Stimulated activated memory B cell treated with anti-CD40 and anti-IgM and Interleukin-4, amounts not matched to agents 10 μg/mL and 1 μg/mL and 100 μg/mL, for 72 hours (primary cell): Measurements from ENCODE around the gene CFTR.
A peak's percentile ranks its signal among the peaks of the same experiment; 100 is the strongest.

Experiments
- ATAC-seq: fragments of 150-1000 bp; cut with Tn5 transposase; 2 replicates; pipeline ENCODE4 v1.10.0; 2021
- H3K27ac Mint-ChIP-seq: one replicate; pipeline ENCODE4 v1.8.0; 2022; ENCODE audit warnings: mild to moderate bottlenecking, mixed read lengths
- H3K27me3 Mint-ChIP-seq: one replicate; pipeline ENCODE4 v1.8.0; 2022; ENCODE audit warnings: mixed read lengths
- H3K36me3 Mint-ChIP-seq: one replicate; pipeline ENCODE4 v1.8.0; 2022; ENCODE audit warnings: mixed read lengths
- H3K4me1 Mint-ChIP-seq: one replicate; pipeline ENCODE4 v1.8.0; 2022; ENCODE audit warnings: mixed read lengths
- H3K4me3 Mint-ChIP-seq: one replicate; pipeline ENCODE4 v1.8.0; 2022; ENCODE audit warnings: mild to moderate bottlenecking, moderate library complexity, mixed read lengths
- H3K9me3 Mint-ChIP-seq: one replicate; pipeline ENCODE4 v1.8.0; 2022; ENCODE audit warnings: mixed read lengths

CFTR gene

DNA sequence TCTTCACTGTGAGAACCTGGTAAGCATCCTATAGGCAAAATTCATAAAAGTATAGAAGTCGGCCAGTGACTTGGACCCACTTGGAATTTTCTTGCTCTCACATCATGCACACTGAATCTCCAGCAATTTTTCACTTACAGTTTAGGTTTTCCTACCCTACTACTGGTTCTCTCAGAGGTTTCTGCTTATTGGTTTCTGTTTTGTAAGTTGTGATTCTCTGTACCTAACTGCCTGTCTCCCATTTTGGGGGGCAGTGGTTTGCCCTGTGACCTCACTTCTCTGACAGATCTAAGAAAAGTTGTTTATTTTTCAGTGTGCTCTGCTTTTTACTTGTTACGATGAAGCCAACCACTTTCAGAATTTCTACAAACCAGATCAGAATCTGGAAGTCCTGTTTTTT lies 158.1 kb downstream of the CFTR start:
- Mint-ChIP-seq H3K36me3 (no peaks in the 10 kb centered on the region), H3K4me3 (no peak overlapping the region), H3K4me1 (no peaks in the 10 kb centered on the region), H3K27me3 (no peaks in the 10 kb centered on the region), H3K9me3 (no peaks in the 10 kb centered on the region), H3K27ac (no peak overlapping the region)
- no peak for ATAC-seq

DNA sequence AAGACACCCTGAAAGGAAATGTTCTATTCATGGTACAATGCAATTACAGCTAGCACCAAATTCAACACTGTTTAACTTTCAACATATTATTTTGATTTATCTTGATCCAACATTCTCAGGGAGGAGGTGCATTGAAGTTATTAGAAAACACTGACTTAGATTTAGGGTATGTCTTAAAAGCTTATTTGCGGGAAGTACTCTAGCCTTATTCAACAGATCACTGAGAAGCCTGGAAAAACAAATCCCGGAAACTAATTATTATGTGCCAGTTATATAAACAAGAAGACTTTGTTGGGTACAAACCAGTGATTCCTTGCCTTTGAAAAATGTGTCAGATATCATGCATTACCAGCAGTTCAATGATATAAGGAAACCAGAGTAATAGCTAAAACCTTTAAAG lies 160.1 kb downstream of the CFTR start:
- Mint-ChIP-seq H3K9me3 (no peaks in the 10 kb centered on the region), H3K36me3 (no peaks in the 10 kb centered on the region), H3K27me3 (no peaks in the 10 kb centered on the region)

DNA sequence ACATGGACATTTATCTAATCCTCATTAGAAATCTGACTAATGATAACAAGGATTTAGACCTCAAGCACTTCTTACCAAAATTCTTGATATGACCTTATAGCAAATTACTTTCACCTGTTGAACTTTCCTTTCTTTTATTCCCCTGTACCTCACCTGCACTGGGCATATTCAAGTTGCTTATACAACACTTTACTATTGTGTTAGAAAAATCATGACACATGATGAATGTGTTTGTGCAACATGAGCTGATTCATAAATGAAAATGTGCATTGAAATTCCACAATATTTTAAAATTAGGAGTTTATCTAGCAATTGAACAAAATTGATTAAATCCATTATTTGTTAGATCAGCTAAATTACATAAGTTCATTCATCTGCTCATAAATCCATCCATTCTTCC lies 160.6 kb downstream of the CFTR start:
- H3K4me1 Mint-ChIP-seq: no peaks in the 10 kb centered on the region
- no peak overlapping the region for H3K4me3 Mint-ChIP-seq
- H3K27me3 Mint-ChIP-seq: no peaks in the 10 kb centered on the region
- no peak overlapping the region for H3K27ac Mint-ChIP-seq
- H3K9me3 Mint-ChIP-seq: no peaks in the 10 kb centered on the region
- ATAC-seq: no peak
- H3K36me3 Mint-ChIP-seq: no peaks in the 10 kb centered on the region

More for the DNA sequence above, 160.1 kb downstream of the CFTR start:
- Mint-ChIP-seq H3K4me1 (no peaks in the 10 kb centered on the region), H3K27ac (no peak overlapping the region), H3K4me3 (no peak overlapping the region)
- ATAC-seq: no peak

DNA sequence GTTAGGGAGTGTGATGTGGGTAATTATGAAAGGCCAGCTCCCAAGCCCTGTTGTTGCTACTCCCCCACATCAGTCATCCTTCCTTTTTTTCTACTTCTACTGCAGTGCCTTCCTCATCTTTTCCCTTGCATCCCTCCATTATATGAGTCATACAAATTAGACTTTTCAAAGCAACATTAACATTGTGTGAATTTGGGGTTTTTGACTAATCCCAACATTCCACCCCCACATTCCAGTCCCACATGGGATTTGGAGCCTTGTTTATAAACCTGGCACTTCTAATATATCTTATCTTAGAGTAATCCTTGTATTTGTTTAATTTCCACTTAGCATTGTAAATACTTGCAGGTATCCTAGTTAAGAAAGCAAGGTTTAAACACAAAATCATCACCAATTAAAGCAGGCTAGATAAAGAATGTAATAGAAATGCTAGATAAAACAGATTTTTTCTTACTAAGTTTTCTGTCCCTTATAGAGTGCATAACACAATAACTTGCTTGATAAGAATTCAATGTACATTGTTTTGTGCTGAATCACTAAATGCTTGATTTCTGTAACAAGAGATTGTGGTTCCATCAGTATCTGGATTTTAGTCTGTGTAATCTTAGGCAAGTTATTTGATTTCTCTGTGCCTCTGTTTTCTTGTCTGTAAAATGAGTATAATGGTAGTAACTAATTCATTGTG lies 165.8 kb downstream of the CFTR start:
- H3K27me3 Mint-ChIP-seq: no peaks in the 10 kb centered on the region
- no peak for ATAC-seq

DNA sequence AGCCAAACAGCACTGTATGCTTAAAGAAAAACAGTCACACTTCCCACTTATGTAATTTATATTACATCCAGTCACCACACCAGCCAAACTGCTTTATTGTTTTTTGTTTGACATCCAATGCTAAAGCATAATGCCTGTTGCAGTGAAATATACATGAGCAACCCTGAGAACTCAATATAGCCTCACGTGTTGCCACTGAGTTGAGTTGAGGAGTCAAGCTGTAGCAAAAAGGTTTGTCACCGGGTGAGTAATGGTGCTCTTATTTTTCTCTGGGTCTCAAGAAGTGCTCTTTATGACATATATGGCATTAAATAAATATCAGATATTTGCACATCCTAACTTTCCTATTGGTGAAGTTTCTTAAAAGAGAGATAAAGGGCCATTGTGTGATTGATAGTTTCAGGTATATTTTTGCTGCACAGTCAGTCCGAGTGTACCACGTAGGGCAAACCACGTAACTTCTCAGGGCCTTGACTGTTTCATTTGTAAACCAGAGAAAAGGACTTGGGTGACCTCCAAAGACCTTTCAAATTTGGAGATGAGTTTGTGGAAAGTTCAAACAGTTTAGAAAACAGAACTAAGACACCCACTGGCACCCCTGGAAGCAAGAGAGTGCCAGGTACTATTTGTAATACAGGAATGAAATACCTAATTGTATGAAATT lies 168.5 kb downstream of the CFTR start:
- no peak overlapping the region for H3K27ac Mint-ChIP-seq
- no peaks in the 10 kb centered on the region for H3K36me3 Mint-ChIP-seq
- ATAC-seq: no peak
- peaks cover 8% of the 10 kb centered on the region for H3K9me3 Mint-ChIP-seq
- H3K27me3 Mint-ChIP-seq: no peaks in the 10 kb centered on the region
- H3K4me3 Mint-ChIP-seq: no peak overlapping the region
- H3K4me1 Mint-ChIP-seq: no peaks in the 10 kb centered on the region

More for the DNA sequence above, 165.8 kb downstream of the CFTR start:
- Mint-ChIP-seq H3K4me3 (no peak overlapping the region), H3K36me3 (no peaks in the 10 kb centered on the region), H3K9me3 (peaks cover 8% of the 10 kb centered on the region), H3K27ac (no peak overlapping the region), H3K4me1 (no peaks in the 10 kb centered on the region)

DNA sequence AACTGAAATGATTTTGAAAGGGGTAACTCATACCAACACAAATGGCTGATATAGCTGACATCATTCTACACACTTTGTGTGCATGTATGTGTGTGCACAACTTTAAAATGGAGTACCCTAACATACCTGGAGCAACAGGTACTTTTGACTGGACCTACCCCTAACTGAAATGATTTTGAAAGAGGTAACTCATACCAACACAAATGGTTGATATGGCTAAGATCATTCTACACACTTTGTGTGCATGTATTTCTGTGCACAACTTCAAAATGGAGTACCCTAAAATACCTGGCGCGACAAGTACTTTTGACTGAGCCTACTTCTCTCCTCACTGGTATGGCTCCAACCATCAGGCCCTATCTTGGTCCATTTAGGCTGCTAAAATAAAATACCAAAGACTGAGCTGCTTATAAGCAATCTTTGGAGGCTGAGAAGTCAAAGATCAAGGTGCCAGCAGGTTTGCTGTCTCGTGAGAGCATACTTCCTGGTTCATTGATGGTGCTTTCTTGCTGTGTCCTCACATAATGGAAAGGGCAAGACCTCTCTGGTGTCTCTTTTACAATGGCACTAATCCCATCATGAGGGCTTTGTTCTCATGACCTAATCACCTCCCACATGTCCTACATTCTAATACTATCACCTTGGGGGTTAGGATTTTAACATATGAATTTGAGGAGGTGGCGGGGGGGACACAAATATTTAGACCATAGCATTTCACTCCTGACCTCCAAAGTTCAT lies 173.3 kb downstream of the CFTR start:
- no peaks in the 10 kb centered on the region for H3K36me3 Mint-ChIP-seq
- peaks cover 4% of the 10 kb centered on the region for H3K9me3 Mint-ChIP-seq
- ATAC-seq: no peak
- no peaks in the 10 kb centered on the region for H3K27me3 Mint-ChIP-seq
- H3K27ac Mint-ChIP-seq: no peak overlapping the region
- H3K4me1 Mint-ChIP-seq: no peaks in the 10 kb centered on the region
- no peak overlapping the region for H3K4me3 Mint-ChIP-seq

DNA sequence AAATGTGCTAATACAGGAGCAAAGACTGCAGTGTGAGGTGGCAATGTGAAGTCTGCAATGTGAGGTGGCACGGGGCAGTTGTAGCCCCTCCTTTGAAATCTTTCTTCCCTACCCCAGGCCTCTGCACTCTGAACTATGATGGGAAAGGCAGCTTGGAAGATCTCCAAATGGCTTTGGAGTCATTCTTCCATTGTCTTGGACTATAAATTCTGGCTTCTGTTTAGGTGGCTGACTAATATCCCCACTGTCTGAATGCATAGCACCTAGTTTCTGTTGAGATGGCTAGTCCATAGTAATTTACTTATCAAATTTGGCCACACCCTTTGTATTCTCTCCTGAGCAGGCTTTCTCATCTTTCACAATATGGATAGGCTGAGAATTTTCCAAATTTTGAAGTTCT lies 175.0 kb downstream of the CFTR start:
- Mint-ChIP-seq H3K36me3 (no peaks in the 10 kb centered on the region), H3K27me3 (no peaks in the 10 kb centered on the region), H3K27ac (no peak overlapping the region), H3K4me1 (no peaks in the 10 kb centered on the region), H3K9me3 (peaks cover 2% of the 10 kb centered on the region), H3K4me3 (no peak overlapping the region)
- no peak for ATAC-seq

DNA sequence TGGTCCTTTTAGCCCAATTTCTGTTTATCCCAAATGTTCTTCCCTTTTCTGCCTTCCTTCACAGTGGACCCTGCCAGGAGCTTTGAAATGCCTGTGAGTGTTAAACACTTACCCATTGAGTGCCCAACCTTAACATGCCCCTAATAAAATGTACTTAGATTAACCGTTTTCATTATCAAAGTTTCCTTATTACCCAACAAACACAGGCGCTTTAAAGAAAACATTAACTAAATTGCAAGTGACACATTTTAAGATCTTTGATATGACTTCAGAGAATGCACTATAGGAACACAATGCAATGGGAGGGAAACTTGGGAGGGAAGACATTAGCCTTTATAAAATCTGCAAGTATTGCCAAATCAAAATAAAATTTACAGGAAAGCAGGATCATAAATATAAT lies 177.0 kb downstream of the CFTR start:
- no peak for ATAC-seq
- Mint-ChIP-seq H3K36me3 (no peaks in the 10 kb centered on the region), H3K9me3 (no peaks in the 10 kb centered on the region), H3K27me3 (no peaks in the 10 kb centered on the region), H3K27ac (no peak overlapping the region), H3K4me1 (no peaks in the 10 kb centered on the region), H3K4me3 (no peak overlapping the region)

DNA sequence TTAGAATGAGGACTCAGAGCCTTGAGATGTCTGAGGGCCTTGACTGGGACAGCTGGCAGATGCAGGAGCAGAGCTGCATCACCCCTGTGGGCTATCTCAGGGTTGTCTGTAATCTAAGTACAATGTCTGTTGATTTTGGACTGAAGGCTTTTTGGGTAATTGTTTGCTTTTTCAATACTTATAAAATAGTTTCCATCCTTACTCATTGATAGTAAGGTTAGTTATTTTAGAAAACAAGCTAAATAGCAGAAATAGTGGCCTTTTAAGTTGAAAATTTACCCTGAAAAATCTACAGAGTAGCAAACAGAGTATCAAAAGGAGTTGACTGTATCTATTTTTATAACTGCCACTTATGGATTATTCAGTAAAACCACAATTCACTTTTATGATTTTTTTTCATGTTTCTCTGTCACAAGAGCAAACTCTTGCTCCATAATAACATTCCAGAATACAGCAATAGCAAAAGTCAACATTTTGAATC lies 179.7 kb downstream of the CFTR start:
- Mint-ChIP-seq H3K4me3 (no peak overlapping the region), H3K4me1 (no peaks in the 10 kb centered on the region), H3K36me3 (no peaks in the 10 kb centered on the region), H3K27ac (no peak overlapping the region), H3K9me3 (no peaks in the 10 kb centered on the region), H3K27me3 (no peaks in the 10 kb centered on the region)
- no peak for ATAC-seq

DNA sequence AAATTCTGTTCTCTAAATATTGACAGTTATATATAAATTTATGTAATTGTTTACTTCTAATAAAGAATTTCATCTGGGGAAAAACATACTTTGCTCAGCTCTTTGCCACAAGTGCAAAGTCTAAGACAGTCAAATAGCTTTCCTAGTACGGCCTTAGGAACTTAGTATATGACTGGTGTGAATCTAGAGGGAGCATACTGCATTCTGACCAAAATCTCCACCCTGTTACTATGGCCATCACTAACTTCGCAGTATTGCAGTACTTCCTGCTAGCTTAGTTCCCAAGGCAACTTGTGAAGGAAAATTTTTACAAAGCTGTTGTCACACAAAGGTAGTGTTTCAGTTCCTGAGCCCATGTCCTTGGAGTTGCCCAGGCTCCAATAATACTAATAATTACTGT lies 181.5 kb downstream of the CFTR start:
- Mint-ChIP-seq H3K9me3 (no peaks in the 10 kb centered on the region), H3K4me1 (no peaks in the 10 kb centered on the region), H3K4me3 (no peak overlapping the region), H3K27ac (no peak overlapping the region), H3K36me3 (no peaks in the 10 kb centered on the region), H3K27me3 (no peaks in the 10 kb centered on the region)
- ATAC-seq: no peak

DNA sequence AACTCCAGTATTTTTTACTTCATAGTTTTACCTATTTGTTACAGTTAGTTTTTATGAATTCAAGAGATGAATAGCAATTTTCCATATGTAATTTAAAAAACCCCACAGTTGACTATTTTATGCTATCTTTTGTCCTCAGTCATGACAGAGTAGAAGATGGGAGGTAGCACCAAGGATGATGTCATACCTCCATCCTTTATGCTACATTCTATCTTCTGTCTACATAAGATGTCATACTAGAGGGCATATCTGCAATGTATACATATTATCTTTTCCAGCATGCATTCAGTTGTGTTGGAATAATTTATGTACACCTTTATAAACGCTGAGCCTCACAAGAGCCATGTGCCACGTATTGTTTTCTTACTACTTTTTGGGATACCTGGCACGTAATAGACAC lies 184.2 kb downstream of the CFTR start:
- Mint-ChIP-seq H3K4me3 (no peak overlapping the region), H3K27ac (no peak overlapping the region), H3K4me1 (no peaks in the 10 kb centered on the region), H3K36me3 (no peaks in the 10 kb centered on the region), H3K27me3 (no peaks in the 10 kb centered on the region), H3K9me3 (no peaks in the 10 kb centered on the region)
- ATAC-seq: no peak

DNA sequence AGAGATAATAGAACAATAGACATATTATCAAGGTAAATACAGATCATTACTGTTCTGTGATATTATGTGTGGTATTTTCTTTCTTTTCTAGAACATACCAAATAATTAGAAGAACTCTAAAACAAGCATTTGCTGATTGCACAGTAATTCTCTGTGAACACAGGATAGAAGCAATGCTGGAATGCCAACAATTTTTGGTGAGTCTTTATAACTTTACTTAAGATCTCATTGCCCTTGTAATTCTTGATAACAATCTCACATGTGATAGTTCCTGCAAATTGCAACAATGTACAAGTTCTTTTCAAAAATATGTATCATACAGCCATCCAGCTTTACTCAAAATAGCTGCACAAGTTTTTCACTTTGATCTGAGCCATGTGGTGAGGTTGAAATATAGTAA lies 185.5 kb downstream of the CFTR start:
- H3K9me3 Mint-ChIP-seq: no peaks in the 10 kb centered on the region
- no peak for ATAC-seq

DNA sequence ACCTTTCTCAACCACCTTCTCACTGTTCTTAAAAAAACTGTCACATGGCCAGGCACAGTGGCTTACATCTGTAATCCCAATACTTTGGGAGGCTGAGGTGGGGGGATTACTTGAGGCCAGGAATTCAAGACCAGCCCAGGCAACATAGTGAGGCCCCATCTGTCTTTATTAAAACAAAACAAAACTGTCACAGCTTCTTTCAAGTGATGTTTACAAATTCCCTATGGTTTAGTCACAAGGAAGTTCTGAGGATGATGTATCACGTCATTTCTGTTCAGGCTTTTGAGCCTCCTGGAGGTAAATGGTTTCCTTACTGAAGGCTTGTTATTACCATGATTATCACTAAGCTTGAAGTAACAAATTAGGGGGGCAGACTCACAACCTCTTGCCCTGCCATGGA lies 186.2 kb downstream of the CFTR start:
- ATAC-seq: no peak
- H3K27ac Mint-ChIP-seq: no peak overlapping the region
- no peaks in the 10 kb centered on the region for H3K4me1 Mint-ChIP-seq
- no peaks in the 10 kb centered on the region for H3K27me3 Mint-ChIP-seq
- H3K36me3 Mint-ChIP-seq: no peaks in the 10 kb centered on the region
- H3K4me3 Mint-ChIP-seq: no peak overlapping the region
- no peaks in the 10 kb centered on the region for H3K9me3 Mint-ChIP-seq

More for the DNA sequence above, 185.5 kb downstream of the CFTR start:
- Mint-ChIP-seq H3K4me3 (no peak overlapping the region), H3K4me1 (no peaks in the 10 kb centered on the region), H3K27ac (no peak overlapping the region), H3K27me3 (no peaks in the 10 kb centered on the region), H3K36me3 (no peaks in the 10 kb centered on the region)

DNA sequence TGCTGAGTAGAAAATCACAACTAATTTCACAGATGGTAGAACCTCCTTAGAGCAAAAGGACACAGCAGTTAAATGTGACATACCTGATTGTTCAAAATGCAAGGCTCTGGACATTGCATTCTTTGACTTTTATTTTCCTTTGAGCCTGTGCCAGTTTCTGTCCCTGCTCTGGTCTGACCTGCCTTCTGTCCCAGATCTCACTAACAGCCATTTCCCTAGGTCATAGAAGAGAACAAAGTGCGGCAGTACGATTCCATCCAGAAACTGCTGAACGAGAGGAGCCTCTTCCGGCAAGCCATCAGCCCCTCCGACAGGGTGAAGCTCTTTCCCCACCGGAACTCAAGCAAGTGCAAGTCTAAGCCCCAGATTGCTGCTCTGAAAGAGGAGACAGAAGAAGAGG lies 186.9 kb downstream of the CFTR start:
- Mint-ChIP-seq H3K4me3 (no peak overlapping the region), H3K36me3 (no peaks in the 10 kb centered on the region), H3K4me1 (no peaks in the 10 kb centered on the region), H3K27ac (no peak overlapping the region), H3K9me3 (no peaks in the 10 kb centered on the region), H3K27me3 (no peaks in the 10 kb centered on the region)
- no peak for ATAC-seq

DNA sequence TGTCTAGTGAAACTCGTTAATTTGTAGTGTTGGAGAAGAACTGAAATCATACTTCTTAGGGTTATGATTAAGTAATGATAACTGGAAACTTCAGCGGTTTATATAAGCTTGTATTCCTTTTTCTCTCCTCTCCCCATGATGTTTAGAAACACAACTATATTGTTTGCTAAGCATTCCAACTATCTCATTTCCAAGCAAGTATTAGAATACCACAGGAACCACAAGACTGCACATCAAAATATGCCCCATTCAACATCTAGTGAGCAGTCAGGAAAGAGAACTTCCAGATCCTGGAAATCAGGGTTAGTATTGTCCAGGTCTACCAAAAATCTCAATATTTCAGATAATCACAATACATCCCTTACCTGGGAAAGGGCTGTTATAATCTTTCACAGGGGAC lies 187.6 kb downstream of the CFTR start:
- peak; percentile 28 for ATAC-seq
- Mint-ChIP-seq H3K27ac (no peak overlapping the region), H3K4me3 (no peak overlapping the region), H3K27me3 (no peaks in the 10 kb centered on the region), H3K36me3 (no peaks in the 10 kb centered on the region), H3K4me1 (no peaks in the 10 kb centered on the region), H3K9me3 (no peaks in the 10 kb centered on the region)

DNA sequence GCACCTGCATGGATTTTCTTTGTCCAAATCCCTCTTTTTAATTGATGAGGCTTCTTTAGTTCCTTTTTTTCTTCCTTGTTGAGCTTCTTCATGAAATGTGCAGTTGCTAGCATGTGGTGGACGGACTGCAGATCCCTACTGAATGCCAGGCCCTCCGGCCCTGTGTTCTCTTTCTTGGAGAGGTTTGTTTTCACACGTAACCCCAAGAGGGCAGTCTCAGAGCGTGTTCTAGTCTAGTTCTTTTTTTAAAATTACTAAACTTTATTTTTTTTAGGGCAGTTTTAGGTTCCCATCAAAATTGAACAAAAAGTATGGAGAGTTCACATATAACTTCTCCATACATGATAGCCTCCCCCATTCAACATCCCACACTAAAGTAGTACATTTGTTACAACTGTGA lies 190.0 kb downstream of the CFTR start:
- ATAC-seq: no peak
- H3K4me3 Mint-ChIP-seq: no peak overlapping the region
- H3K36me3 Mint-ChIP-seq: no peaks in the 10 kb centered on the region
- H3K4me1 Mint-ChIP-seq: no peaks in the 10 kb centered on the region
- no peaks in the 10 kb centered on the region for H3K9me3 Mint-ChIP-seq
- H3K27me3 Mint-ChIP-seq: no peaks in the 10 kb centered on the region
- H3K27ac Mint-ChIP-seq: no peak overlapping the region
